T47D (cell line): ENCODE results near the gene EML1.
A peak's percentile ranks its signal among the peaks of the same experiment; 100 is the strongest.

ENCODE experiments used
- DNase-seq, 2 experiments: peaks; one replicate each; pipeline versions ENCODE4 v3.0.0 to v3.0.0-alpha.2; 2011 to 2012; ENCODE audit warnings: low read depth in 1 of 2, low spot score in 1 of 2
- JUND ChIP-seq: IDR thresholded peaks from 2 replicates; pipeline ENCODE4 v1.6.1; 2012; ENCODE audit warnings: low read depth
- in situ Hi-C: cut with HindIII; loops from 2 replicates; pipeline ENCODE4 v1.10.0; 2016; ENCODE audit warnings: low sequenced_read_pairs, low pct_unique_long_range_greater_than_20kb

EML1 gene

DNA sequence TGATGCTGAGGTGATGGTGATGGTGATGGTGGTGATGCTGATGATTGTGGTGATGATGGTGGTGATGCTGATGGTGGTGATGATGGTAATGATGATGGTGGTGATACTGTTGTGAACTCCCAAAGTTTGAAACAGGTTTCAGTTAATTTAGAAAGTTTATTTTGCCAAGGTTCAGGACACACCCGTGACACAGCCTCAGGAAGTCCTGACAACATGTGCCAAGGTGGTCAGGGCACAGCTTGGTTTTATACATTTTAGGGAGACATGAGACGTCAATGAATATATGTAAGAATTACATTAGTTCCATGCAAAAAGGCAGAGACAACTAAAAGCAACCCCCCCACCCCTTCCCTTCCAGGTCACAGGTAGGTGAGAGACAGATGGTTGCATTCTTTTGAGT lies 159.2 kb downstream of the EML1 start:
- in situ Hi-C loops = no loop called here
- TF ChIP-seq JUND = no peak
- DNase-seq = no peak

DNA sequence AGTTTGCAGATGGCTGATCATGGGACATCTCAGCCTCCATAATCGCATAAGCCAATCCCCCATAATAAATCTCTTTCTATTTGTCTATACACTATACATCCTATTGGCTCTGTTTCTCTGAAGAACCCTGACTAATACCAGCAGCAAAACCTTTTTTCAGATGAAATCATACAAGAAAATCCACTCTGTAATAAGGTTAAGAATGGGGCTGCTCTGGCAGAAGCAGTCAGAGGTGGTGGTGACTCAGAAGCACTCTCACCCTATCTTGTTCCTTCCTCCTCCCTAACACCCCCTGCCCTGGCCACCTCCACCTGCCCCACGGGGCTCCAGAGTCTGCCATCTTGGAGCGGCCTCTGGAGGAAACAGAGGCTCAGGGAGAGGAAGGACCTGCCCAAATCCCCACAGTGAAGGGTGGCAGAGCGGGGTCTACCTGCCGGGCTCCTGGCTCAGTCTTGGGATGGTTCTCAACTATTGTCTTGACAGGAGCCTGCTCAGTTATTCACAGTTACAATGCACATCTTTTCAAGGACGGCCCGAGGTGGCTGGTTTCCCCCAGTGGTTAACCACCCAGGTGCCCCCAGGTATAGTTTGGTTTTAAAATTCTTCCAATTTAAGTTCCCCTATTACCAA lies 162.7 kb downstream of the EML1 start:
- in situ Hi-C loops = no loop called here
- no peak for DNase-seq
- no peak for TF ChIP-seq JUND

DNA sequence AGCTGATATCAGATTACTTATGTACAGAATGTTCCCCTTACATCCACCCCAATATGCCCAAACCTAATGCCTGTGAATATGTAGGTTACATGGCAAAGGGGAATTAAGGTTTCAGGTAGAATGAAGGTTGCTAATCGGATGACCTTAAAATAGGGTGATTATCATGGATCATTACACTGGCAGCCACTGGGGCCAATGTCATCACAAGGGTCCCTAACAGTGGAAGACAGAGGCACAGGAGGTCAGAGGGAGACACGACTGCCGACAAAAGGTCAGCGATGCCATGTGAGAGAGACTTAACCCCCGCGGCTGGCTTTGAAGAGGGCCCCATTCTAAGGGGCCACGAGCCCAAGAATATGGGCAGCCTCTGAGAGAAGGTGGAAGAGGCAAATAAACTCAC lies 165.2 kb downstream of the EML1 start:
- no peak for TF ChIP-seq JUND
- no peak for DNase-seq
- in situ Hi-C loops = no loop called here

DNA sequence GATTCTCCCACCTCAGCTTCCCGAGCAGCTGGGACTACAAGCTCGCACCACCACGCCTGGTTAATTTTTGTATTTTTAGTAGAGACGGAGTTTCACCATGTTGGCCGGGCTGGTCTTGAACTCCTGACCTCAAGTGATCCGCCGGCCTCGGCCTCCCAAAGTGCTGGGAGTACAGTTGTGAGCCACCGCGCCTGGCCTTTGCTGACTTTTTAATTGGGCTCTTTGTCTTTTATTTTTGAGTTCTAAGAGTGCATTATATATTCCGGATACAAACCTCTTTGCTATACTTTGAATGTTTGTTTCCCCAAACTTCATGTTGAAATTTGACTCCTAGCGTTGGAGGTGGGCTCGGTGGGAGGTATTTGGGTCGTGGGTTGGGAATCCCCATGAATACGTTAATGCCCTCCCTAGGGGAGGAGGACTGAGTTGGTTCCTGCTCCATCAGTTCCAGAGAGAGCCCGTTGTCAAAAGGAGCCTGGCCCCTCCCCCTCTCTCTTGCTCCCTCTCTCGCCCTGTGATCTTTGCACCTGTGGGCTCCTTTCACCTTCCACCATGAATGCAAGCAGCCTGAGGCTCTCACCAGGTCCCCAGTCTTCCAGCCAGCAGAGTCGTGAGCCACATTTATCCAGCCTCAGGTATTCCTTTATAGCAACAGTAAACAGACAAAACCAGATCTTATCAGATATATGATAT lies 168.8 kb downstream of the EML1 start:
- in situ Hi-C loops = no loop called here
- TF ChIP-seq JUND = peak; percentile 92
- DNase-seq = peak; percentile 69 to 95

DNA sequence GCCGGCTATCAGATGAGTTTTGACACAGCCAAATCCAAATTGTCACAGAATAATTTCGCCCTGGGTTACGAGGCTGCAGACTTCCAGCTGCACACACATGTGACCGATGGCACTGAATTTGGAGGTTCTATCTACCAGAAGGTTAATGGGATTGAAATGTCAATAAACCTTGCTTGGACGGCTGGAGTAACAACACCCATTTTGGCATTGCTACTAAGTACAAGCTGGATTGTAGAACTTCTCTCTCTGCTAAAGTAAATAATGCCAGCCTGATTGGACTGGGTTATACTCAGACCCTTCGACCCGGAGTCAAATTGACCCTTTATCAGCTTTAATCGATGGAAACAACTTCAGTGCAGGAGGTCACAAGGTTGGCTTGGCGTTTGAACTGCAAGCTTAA lies 171.8 kb downstream of the EML1 start:
- no peak for DNase-seq
- no peak for TF ChIP-seq JUND
- in situ Hi-C loops = no loop called here

DNA sequence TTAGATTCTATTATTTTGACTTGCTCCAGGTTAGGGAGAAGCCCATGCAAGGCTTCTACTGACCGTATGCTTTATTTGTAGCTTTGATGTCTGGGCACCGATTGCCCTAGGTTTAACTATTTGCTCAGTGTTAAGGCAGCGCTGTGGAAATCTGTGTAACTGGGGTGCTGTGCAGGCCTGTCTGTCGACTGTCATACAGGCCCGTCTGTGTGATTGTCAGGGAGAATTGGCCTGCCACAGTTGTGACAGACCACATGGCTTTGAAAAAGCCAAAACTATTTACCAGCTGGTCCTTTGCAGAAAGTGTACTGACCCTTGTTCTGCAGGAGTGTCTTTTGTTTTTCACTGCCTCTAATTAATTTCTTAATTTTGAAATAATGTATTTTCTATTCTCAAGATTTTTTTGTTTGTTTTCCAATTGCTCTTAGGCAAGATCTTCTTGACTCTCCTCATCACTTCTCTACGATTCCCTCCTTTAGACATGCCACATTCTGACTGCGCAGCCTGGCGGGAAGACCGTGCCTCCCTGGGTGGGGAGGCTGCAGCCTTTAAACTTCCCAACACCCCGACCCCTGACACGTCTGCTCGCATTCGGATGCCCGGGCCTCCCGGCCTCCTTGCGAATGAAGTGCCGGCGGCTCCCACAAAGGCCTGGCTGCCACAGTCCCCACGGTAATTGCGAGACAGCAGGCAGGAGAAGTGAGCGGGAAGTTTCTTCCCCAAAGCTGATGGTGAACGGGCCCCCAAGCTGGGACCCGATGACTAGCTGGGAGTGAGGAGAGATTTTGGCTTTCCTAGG lies 173.0 kb downstream of the EML1 start:
- TF ChIP-seq JUND = no peak
- no peak for DNase-seq
- in situ Hi-C loops = no loop called here

DNA sequence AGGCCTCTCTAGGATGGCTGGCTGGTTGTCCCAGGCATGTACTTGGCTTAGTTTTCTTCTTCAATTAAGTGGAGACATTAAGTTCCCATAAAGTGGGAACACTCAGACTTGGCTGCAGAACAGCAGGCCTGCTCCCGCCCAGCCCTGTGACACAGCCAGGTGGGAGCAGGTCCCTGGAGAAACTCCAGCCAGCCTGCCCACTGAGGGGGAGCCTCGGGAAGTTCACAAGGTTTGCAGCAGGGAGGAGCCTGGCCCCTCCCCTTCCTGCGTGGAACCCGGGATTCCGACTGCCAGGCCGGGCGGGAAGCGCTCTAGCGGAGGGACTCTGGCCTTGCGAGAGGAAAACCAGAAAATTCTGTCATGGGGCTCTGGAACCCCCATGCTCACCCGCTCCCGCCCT lies 173.7 kb downstream of the EML1 start:
- no peak for TF ChIP-seq JUND
- in situ Hi-C loops = no loop called here

DNA sequence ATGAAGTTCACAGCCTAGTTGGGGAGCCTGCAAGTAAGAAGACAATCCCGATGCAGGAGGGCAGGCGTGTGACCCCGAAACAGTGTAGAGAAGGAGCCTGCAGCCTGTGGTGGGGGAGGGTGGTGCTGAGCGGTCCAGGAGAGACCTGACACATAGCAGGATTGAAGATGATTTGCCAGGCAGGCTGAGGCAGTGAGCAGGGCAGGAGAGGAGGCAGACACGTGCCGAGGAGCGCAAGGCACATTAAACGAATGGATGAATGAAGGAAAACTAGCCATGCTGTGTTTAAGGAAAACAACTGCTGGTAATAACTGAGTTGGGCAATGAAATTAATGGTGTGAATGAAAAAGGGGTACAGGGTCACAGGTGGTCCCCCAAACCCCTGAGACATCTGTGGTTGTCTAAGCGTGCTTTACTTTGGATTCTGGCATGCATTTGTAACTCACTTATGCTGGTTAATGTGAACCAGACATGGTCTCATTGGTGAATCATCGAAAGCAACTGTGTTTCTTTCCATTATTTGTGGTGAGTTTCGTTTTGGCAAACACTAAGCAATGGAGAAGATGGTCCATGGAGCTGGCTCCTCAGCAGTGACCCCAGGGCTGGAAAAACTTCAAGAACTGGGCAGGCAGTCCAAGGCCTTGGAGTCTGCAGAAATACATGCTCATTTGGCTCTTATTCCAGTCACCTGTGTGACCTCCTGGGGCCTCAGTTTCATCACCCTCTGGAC lies 175.1 kb downstream of the EML1 start:
- no peak for DNase-seq
- TF ChIP-seq JUND = no peak
- in situ Hi-C loops = no loop called here

More for the DNA sequence above, 173.7 kb downstream of the EML1 start:
- DNase-seq = no peak

DNA sequence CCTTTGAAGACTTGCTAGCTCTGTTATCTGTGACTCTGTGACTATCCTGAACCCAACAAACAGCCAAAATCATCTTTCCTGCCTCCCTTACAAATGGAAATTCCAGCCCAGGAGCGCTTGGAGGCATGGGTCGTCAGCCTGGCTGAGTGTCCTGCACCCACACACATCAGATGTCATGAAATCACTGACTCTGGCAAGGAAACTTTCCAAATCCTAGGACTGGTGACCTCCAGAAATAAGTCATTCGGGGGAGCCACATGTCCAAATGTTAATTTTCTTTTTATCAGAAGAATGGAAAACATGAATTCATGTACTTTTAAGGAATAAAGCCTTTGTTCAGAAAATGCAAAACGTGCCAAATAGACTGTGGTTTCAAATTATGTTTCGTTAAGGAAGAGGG lies 175.7 kb downstream of the EML1 start:
- TF ChIP-seq JUND = no peak
- DNase-seq = no peak
- in situ Hi-C loops = no loop called here

DNA sequence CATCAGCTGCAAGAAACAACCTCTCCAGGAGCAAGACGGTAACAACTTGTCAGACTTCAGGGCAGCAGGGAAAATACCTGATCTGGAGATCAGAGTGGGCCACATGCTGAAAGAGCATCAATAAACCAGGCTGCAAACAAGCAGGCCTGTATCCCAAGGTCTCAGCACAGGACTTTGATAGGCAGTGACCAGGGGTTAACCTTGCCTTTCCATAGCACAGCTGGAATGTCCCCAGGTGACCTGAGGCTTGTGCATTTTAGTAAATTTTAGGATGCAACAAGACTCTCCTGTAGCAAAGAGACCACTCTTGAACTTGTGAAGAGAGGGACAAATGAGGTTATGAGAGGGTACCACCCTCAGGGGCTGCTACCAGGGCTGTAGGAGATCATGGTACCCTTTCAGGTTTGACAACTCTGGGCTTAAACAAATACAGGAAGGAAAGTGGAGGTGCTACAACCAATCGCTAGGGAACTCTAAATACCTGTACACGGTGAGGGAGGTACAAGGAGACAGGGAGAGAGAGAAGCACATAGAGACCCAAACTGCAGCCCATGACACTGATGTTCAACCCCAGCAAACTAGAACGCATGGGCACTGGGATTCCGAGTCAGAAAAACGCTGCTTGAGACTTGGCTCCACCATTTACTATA lies 176.6 kb downstream of the EML1 start:
- DNase-seq = peak; percentile 59 to 80
- TF ChIP-seq JUND = no peak
- in situ Hi-C loops = no loop called here

DNA sequence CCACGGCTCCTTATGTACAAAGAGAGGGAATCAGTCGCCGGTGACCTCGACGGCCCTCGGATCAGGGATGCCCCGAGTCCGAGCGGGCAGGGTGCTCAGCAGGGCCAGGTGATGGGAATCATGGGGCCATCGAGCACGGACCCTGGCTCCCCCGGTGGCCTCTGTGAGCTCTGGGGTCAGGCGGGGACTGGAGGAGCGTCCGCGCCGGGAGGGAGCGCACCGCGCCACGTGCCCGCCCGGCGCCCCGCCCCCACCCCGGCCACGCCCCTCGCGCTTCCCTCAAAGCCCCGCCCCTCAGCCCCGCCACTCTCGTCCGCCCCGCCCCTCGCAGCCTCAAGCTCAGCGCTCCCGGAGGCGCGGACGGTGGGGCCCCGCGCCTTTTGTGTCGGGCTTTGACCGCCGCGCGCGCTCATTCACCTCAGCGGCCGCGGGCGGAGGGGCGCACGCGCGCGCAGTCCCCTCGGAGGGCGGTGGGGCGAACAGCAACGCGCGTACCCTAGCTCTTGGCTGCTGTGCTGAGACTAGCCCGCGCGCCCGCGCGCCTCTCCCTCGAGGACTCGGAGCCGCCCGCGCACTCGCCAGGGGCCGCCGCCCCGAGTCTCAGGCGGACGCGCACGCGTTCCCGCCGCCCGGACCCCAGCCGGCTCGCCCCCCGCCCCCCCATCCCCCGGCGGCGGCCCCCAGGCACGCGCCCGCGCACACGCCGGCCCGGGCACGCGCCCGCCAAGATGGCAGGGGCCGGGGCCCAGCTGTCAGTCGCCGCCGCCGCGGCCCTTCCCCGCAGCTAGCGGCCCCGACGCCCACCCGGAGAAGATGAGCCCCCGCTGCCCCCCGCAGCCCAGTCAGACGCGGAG lies 178.1 kb downstream of the EML1 start:
- TF ChIP-seq JUND = no peak
- DNase-seq = peak; percentile 91 to 93
- in situ Hi-C loops = no loop called here
